HepG2 (cell line): Measurements from ENCODE around the gene CAPZB. TPM values are rescaled to one million over a fixed set of nuclear protein-coding genes. Genes with fewer than 3 reads are reported as not detected.

Experiments used
- CHCHD3 ChIP-seq: sonication (generic); formaldehyde crosslinking; IDR thresholded peaks from 2 replicates; pipeline ENCODE4 v1.8.0; 2022; ENCODE audit warnings: mild to moderate bottlenecking, missing genetic modification reagents, moderate library complexity
- DNMT3B ChIP-seq: conservative IDR thresholded peaks from 2 replicates; pipeline ENCODE4 v1.6.1; 2016; ENCODE audit warnings: missing biosample characterization, control low read depth
- HNRNPUL1 ChIP-seq: fragments of 200-400 bp; formaldehyde crosslinking; IDR thresholded peaks from 2 replicates; pipeline ENCODE4 v1.6.1; 2017; ENCODE audit warnings: low read depth, mild to moderate bottlenecking, low read length, moderate library complexity
- KDM5B ChIP-seq: sonication (generic); formaldehyde crosslinking; IDR thresholded peaks from 2 replicates; pipeline ENCODE4 v1.4.0; 2020; ENCODE audit warnings: missing genetic modification reagents, mild to moderate bottlenecking, borderline replicate concordance
- MAFK ChIP-seq, 2 experiments: IDR thresholded peaks in 1 of 2; conservative IDR thresholded peaks in 1 of 2; 2 replicates each; pipeline ENCODE4 v1.6.1; 2011; ENCODE audit warnings: improper control_type of control experiment in 2 of 2, low read length in 2 of 2
- MEIS2 ChIP-seq: sonication (generic); formaldehyde crosslinking; IDR thresholded peaks from 2 replicates; pipeline ENCODE4 v1.9.0; 2021; ENCODE audit warnings: mild to moderate bottlenecking, missing genetic modification reagents
- NR1H2 ChIP-seq: sonication (generic); formaldehyde crosslinking; IDR thresholded peaks from 2 replicates; pipeline ENCODE4 v1.8.1; 2022; ENCODE audit warnings: low read depth, missing genetic modification reagents, borderline replicate concordance
- RAD21 ChIP-seq: fragments of 450-650 bp; formaldehyde crosslinking; IDR thresholded peaks from 2 replicates; pipeline ENCODE4 v1.5.0; 2020; ENCODE audit warnings: mild to moderate bottlenecking
- RCOR2 ChIP-seq: IDR thresholded peaks from 2 replicates; pipeline ENCODE4 v1.6.1; 2016; ENCODE audit warnings: missing biosample characterization, missing genetic modification reagents
- SYNCRIP ChIP-seq: fragments of 200-400 bp; formaldehyde crosslinking; IDR thresholded peaks from 2 replicates; pipeline ENCODE4 v1.6.1; 2018; ENCODE audit warnings: mild to moderate bottlenecking, low read depth, low read length; ENCODE audit not compliant: insufficient read depth
- THAP11 ChIP-seq: IDR thresholded peaks from 2 replicates; pipeline ENCODE4 v1.6.1; 2016; ENCODE audit warnings: missing biosample characterization, missing genetic modification reagents
- TSC22D2 ChIP-seq: sonication (generic); formaldehyde crosslinking; IDR thresholded peaks from 2 replicates; pipeline ENCODE4 v1.5.1; 2020; ENCODE audit warnings: missing genetic modification reagents, mild to moderate bottlenecking, borderline replicate concordance
- ZBTB1 ChIP-seq: sonication (generic); formaldehyde crosslinking; IDR thresholded peaks from 2 replicates; pipeline ENCODE4 v1.4.0; 2020; ENCODE audit warnings: missing genetic modification reagents, borderline replicate concordance
- ZKSCAN1 ChIP-seq: fragments of 150-350 bp; IDR thresholded peaks from 2 replicates; pipeline ENCODE4 v1.6.1; 2014; ENCODE audit warnings: low read length
- ZNF143 ChIP-seq: sonication (generic); formaldehyde crosslinking; IDR thresholded peaks from 2 replicates; pipeline ENCODE4 v1.4.0; 2020; ENCODE audit warnings: missing genetic modification reagents
- ZNF24 ChIP-seq: fragments of 450-650 bp; IDR thresholded peaks from 2 replicates; pipeline ENCODE4 v1.6.1; 2017; ENCODE audit warnings: antibody characterized with exemption, mild to moderate bottlenecking
- ZNF430 ChIP-seq: sonication (generic); formaldehyde crosslinking; IDR thresholded peaks from 2 replicates; pipeline ENCODE4 v1.9.0; 2021; ENCODE audit warnings: mild to moderate bottlenecking, missing genetic modification reagents
- ZNF431 ChIP-seq: sonication (generic); formaldehyde crosslinking; IDR thresholded peaks from 2 replicates; pipeline ENCODE4 v1.9.0; 2022; ENCODE audit warnings: missing genetic modification reagents, low read depth, mild to moderate bottlenecking, borderline replicate concordance
- ZNF567 ChIP-seq: sonication (generic); formaldehyde crosslinking; IDR thresholded peaks from 2 replicates; pipeline ENCODE4 v1.8.1; 2023; ENCODE audit warnings: mild to moderate bottlenecking, missing genetic modification reagents, borderline replicate concordance
- ZNF569 ChIP-seq: sonication (generic); formaldehyde crosslinking; IDR thresholded peaks from 2 replicates; pipeline ENCODE4 v1.5.0; 2020; ENCODE audit warnings: mild to moderate bottlenecking, missing genetic modification reagents, moderate library complexity, borderline replicate concordance
- ZNF598 ChIP-seq: sonication (generic); formaldehyde crosslinking; IDR thresholded peaks from 2 replicates; pipeline ENCODE4 v1.5.1; 2020; ENCODE audit warnings: mild to moderate bottlenecking, missing genetic modification reagents, borderline replicate concordance
- ZNF660 ChIP-seq: sonication (generic); formaldehyde crosslinking; IDR thresholded peaks from 2 replicates; pipeline ENCODE4 v1.5.1; 2020; ENCODE audit warnings: mild to moderate bottlenecking, low read depth, missing genetic modification reagents, borderline replicate concordance
- ZNF724P ChIP-seq: sonication (generic); formaldehyde crosslinking; IDR thresholded peaks from 2 replicates; pipeline ENCODE4 v1.8.0; 2022; ENCODE audit warnings: missing genetic modification reagents, borderline replicate concordance
- ZNF75D ChIP-seq: sonication (generic); formaldehyde crosslinking; IDR thresholded peaks from 2 replicates; pipeline ENCODE4 v1.8.1; 2023; ENCODE audit warnings: missing genetic modification reagents, mild to moderate bottlenecking, borderline replicate concordance
- polyA plus RNA-seq, 8 experiments: library from polyadenylated mRNA; depleted of rRNA in 3 of 8; stranded (reverse) in 7 of 8; unstranded in 1 of 8; fragments of >200 nt; fragmentation: Illumina TruSeq in 4 of 8; extraction: Trizol in 4 of 8; gene quantifications; 2 replicates each; pipeline versions ENCODE4 v1.2.1 to v1.2.3, GENCODE V29; 2011 to 2016; ENCODE audit warnings: low read depth in 4 of 8, missing spikeins in 1 of 8, mixed read lengths in 1 of 8; ENCODE audit not compliant: insufficient read depth in 1 of 8
- total RNA-seq, 5 experiments: library from RNA; depleted of rRNA; stranded (reverse); fragments of >200 nt; fragmentation: Illumina TruSeq; extraction: Trizol; gene quantifications; 2 replicates each; pipeline ENCODE4 v1.2.3, GENCODE V29; 2016; ENCODE audit warnings: low read depth in 1 of 5
- TF ChIP-seq, protein P1 (sequence below): sonication (generic); formaldehyde crosslinking; IDR thresholded peaks from 2 replicates; pipeline ENCODE4 v1.4.0; 2020; ENCODE audit warnings: mild to moderate bottlenecking, missing genetic modification reagents
- TF ChIP-seq, protein P2 (sequence below): fragments of 450-650 bp; IDR thresholded peaks from 2 replicates; pipeline ENCODE4 v1.6.1; 2016
- TF ChIP-seq, protein P3 (sequence below): IDR thresholded peaks from 2 replicates; pipeline ENCODE4 v1.6.1; 2016; ENCODE audit warnings: mild to moderate bottlenecking, missing biosample characterization, missing genetic modification reagents

The CAPZB gene
- total and polyA plus RNA-seq, 2 of the 13 experiments (the other 11 are each of a cell fraction or from before 2014, with no cell fraction given): 58.9 to 76.9 TPM

DNA sequence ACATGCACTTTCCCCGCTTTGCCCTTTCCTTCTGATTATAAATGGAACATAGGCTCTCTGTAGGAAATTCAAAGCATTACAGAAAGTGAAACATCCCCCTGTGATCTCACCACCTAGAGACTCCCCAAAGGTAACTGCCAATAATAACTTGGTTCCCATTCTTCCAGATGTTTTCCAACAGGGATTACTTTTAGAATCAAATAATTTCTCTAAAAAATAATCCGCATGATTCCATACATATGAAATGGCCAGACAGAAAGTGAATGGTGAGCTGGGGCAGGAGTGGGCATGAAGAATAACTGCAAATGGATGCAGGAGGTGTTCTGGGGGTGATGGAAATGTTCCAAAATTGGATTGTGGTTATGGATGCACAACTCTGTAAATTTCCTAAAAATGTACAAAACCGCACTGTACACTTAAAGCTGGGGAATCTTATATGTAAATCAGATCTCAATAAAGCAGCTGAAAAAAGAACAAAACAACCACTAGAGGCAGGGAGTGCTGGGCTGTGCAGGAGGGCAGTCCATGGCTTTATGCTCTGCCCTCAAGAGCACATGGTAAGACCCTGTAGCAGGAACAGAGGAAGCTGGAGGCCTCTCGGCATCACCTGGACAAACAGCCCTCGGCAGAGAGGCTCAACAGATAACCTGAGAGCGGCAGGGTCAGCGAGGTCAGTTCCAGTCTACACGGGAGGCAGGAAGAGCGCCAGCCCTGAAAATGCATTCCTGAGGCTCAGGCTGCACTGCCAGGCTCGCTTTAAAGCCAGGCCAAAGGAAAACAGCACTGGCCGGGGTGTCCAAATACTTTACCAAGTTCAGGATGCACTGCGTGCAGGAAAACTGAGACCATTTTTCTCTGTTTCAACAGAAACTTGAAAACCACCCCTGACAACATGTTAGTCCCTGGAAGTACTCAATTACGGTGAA is 39.7 kb downstream of the CAPZB start (continued):
- no peak for TF ChIP-seq SYNCRIP
- TF ChIP-seq TSC22D2 (CRISPR knock-in tag): no peak
- TF ChIP-seq ZNF24: no peak
- TF ChIP-seq NR1H2 (CRISPR knock-in tag): no peak
- TF ChIP-seq, protein P1, sequence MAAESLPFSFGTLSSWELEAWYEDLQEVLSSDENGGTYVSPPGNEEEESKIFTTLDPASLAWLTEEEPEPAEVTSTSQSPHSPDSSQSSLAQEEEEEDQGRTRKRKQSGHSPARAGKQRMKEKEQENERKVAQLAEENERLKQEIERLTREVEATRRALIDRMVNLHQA (CRISPR knock-in tag): no peak
- TF ChIP-seq RAD21 (CRISPR knock-in tag): peak; percentile 61
- peak; percentile 37; the same call in 1 of the 2 replicates for TF ChIP-seq ZNF724P (CRISPR knock-in tag)
- TF ChIP-seq CHCHD3 (CRISPR knock-in tag): no peak
- TF ChIP-seq, protein P2, sequence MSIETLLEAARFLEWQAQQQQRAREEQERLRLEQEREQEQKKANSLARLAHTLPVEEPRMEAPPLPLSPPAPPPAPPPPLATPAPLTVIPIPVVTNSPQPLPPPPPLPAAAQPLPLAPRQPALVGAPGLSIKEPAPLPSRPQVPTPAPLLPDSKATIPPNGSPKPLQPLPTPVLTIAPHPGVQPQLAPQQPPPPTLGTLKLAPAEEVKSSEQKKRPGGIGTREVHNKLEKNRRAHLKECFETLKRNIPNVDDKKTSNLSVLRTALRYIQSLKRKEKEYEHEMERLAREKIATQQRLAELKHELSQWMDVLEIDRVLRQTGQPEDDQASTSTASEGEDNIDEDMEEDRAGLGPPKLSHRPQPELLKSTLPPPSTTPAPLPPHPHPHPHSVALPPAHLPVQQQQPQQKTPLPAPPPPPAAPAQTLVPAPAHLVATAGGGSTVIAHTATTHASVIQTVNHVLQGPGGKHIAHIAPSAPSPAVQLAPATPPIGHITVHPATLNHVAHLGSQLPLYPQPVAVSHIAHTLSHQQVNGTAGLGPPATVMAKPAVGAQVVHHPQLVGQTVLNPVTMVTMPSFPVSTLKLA: peak; percentile 44
- TF ChIP-seq MAFK (conservative IDR thresholded peaks at IDR 0.05 in 1 of 2, IDR thresholded peaks at IDR 0.05 in 1 of 2; ENCODE audit: low read length in 2 of 2): no peak
- TF ChIP-seq ZNF660: no peak
- TF ChIP-seq ZNF143: 0 out of 2 replicates have a peak, but pooled peaks have one; percentile 32
- no peak for TF ChIP-seq ZNF75D (CRISPR knock-in tag)
- TF ChIP-seq HNRNPUL1: no peak
- TF ChIP-seq ZNF569 (CRISPR knock-in tag): no peak
- TF ChIP-seq ZBTB1: no peak
- TF ChIP-seq ZNF431: 0 out of 2 replicates have a peak, but pooled peaks have one; percentile 61
- no peak for TF ChIP-seq ZKSCAN1
- peak; percentile 91 for TF ChIP-seq MEIS2
- TF ChIP-seq THAP11 (CRISPR knock-in tag): peak; percentile 57; the same call in 1 of the 2 replicates
- TF ChIP-seq ZNF567: no peak
- peak; percentile 50; the same call in 1 of the 2 replicates for TF ChIP-seq ZNF598 (CRISPR knock-in tag)
- 0 out of 2 replicates have a peak, but pooled peaks have one; percentile 74 for TF ChIP-seq DNMT3B (CRISPR knock-in tag)
- TF ChIP-seq ZNF430: no peak
- TF ChIP-seq RCOR2 (CRISPR knock-in tag): peak; percentile 93
- TF ChIP-seq KDM5B: peak; percentile 70; the same call in 1 of the 2 replicates
- TF ChIP-seq, protein P3, sequence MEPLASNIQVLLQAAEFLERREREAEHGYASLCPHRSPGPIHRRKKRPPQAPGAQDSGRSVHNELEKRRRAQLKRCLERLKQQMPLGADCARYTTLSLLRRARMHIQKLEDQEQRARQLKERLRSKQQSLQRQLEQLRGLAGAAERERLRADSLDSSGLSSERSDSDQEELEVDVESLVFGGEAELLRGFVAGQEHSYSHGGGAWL (CRISPR knock-in tag): no peak; the same call in 1 of the 2 replicates
